DOHH2 (cell line): ENCODE results near the gene SUMF1.

Experiments
- CTCF ChIP-seq: fragments of 200-600 bp; sonication (generic); IDR thresholded peaks from one replicate; pipeline ENCODE4 v1.5.1; 2014; ENCODE audit warnings: antibody characterized with exemption, mild to moderate bottlenecking, low read depth, low read length; ENCODE audit not compliant: poor library complexity, severe bottlenecking
- EZH2phosphoT487 ChIP-seq: fragments of 200-600 bp; sonication (generic); IDR thresholded peaks from 2 replicates; pipeline ENCODE4 v1.6.1; 2017; ENCODE audit warnings: borderline replicate concordance, mild to moderate bottlenecking, antibody characterized with exemption, low read length, moderate library complexity, mixed read lengths

- no peak for TF ChIP-seq CTCF
- TF ChIP-seq EZH2phosphoT487, result no peak
Observed at GRCh38 chr3:4326868-4327267, 140.2 kb downstream of the SUMF1 start.
